Endothelial cell of umbilical vein (primary cell): ENCODE data around the gene AGO1.

Experiments
- EZH2 ChIP-seq: IDR thresholded peaks from 2 replicates; pipeline ENCODE4 v1.6.1; 2012; ENCODE audit warnings: borderline replicate concordance, low read depth, mild to moderate bottlenecking, moderate library complexity, low read length, inconsistent platforms; ENCODE audit not compliant: severe bottlenecking
- GATA2 ChIP-seq: IDR thresholded peaks from 2 replicates; pipeline ENCODE4 v1.7.0; 2011; ENCODE audit warnings: low read depth, mild to moderate bottlenecking, moderate library complexity, mixed read lengths, low read length; ENCODE audit not compliant: insufficient read length, insufficient read depth
- JUN ChIP-seq: IDR thresholded peaks from 2 replicates; pipeline ENCODE4 v1.6.1; 2011; ENCODE audit warnings: borderline replicate concordance, low read depth; ENCODE audit not compliant: insufficient read length, insufficient read depth
- MAX ChIP-seq: IDR thresholded peaks from 2 replicates; pipeline ENCODE4 v1.6.1; 2011; ENCODE audit not compliant: insufficient read depth, insufficient read length
- MYC ChIP-seq: IDR thresholded peaks from one replicate; pipeline ENCODE4 v1.6.1; 2011; ENCODE audit warnings: mild to moderate bottlenecking, low read depth, low read length
- POLR2A ChIP-seq: IDR thresholded peaks from 2 replicates; pipeline ENCODE4 v1.6.1; 2012; ENCODE audit warnings: low read depth, mild to moderate bottlenecking, control low read depth, low read length
- POLR2AphosphoS5 ChIP-seq: IDR thresholded peaks from 2 replicates; pipeline ENCODE4 v1.6.1; 2012; ENCODE audit warnings: low read depth, mild to moderate bottlenecking, control low read depth, low read length, moderate library complexity; ENCODE audit not compliant: insufficient read depth
- TF ChIP-seq, protein P1 (sequence below), 2 donors: IDR thresholded peaks; 1 replicate in 1 of 2; 2 replicates in 1 of 2; pipeline ENCODE4 v1.5.1; 2011; ENCODE audit warnings: low read length in 2 of 2, mild to moderate bottlenecking in 2 of 2, moderate library complexity in 2 of 2, control low read depth in 1 of 2, inconsistent platforms in 1 of 2, low read depth in 1 of 2; ENCODE audit not compliant: insufficient read depth in 1 of 2; ENCODE audit errors: extremely low read depth in 1 of 2

DNA sequence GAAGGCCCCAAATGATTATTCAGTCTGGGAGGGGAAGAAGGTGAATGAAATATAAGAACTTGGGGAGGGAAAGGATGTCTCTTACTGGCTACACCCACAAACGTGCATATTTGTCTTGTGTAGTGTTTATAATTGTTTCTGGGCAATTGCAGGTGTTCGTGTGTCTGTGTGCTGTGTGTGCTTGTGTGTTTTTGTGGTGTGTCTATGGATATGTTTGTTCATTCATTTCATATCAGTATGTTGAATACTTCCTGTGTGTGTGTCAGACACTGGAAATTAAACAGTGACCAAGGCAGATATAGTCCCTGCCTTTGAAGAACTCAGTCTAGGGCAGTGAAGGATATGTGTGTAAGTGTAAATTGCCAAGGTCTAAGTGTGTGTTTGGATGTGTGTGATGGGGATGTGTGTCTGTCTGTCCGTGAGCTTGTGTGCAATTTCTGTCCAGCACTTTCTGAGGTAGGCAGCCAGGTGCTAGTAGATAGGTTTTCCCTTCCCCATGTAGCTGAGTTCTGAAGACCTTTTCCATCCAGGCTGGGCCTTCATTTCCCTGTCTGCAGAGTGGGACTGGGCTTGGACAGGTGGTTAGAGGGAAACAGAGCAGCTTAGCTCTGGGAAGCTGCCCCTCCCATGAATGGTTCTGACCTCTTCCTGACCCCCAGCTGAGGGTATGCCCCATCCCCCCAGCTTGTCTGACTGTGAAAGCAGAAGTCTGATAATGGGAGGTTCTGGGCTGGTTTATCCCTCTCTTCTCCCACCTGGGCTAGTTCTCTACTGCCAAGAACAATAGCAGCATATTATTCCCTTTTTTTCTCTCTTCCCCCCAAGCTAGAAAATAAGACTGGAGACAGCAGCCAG is 3.8 kb downstream of the AGO1 start:
- TF ChIP-seq, protein P1, sequence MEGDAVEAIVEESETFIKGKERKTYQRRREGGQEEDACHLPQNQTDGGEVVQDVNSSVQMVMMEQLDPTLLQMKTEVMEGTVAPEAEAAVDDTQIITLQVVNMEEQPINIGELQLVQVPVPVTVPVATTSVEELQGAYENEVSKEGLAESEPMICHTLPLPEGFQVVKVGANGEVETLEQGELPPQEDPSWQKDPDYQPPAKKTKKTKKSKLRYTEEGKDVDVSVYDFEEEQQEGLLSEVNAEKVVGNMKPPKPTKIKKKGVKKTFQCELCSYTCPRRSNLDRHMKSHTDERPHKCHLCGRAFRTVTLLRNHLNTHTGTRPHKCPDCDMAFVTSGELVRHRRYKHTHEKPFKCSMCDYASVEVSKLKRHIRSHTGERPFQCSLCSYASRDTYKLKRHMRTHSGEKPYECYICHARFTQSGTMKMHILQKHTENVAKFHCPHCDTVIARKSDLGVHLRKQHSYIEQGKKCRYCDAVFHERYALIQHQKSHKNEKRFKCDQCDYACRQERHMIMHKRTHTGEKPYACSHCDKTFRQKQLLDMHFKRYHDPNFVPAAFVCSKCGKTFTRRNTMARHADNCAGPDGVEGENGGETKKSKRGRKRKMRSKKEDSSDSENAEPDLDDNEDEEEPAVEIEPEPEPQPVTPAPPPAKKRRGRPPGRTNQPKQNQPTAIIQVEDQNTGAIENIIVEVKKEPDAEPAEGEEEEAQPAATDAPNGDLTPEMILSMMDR (IDR thresholded peaks at IDR 0.05; ENCODE audit: extremely low read depth in 1 of 2, insufficient read depth in 1 of 2, low read depth in 1 of 2, low read length in 2 of 2): no peak
- TF ChIP-seq MAX (no peak), EZH2 (no peak), POLR2AphosphoS5 (no peak), POLR2A (no peak), MYC (no peak), JUN (no peak), GATA2 (no peak)
